HepG2 (cell line): ENCODE measurements around the gene KIF20A. TPM values are rescaled to one million over a fixed set of nuclear protein-coding genes. Genes with fewer than 3 reads are reported as not detected.

ENCODE experiments used
- ELK4 ChIP-seq: sonication (generic); formaldehyde crosslinking; IDR thresholded peaks from 2 replicates; pipeline ENCODE4 v1.9.0; 2021; ENCODE audit warnings: missing genetic modification reagents, borderline replicate concordance
- HOXD1 ChIP-seq: sonication (generic); formaldehyde crosslinking; IDR thresholded peaks from 2 replicates; pipeline ENCODE4 v1.5.0; 2020; ENCODE audit warnings: missing genetic modification reagents
- NFIB ChIP-seq: sonication (generic); formaldehyde crosslinking; IDR thresholded peaks from 2 replicates; pipeline ENCODE4 v1.9.0; 2021; ENCODE audit warnings: missing genetic modification reagents, mild to moderate bottlenecking, borderline replicate concordance
- SATB2 ChIP-seq: sonication (generic); formaldehyde crosslinking; IDR thresholded peaks from 2 replicates; pipeline ENCODE4 v1.5.0; 2020; ENCODE audit warnings: missing genetic modification reagents
- SIN3A ChIP-seq: IDR thresholded peaks from 2 replicates; pipeline ENCODE4 v1.6.1; 2011; ENCODE audit warnings: low read depth, mild to moderate bottlenecking, control low read depth, low read length, borderline replicate concordance
- ZFP62 ChIP-seq: sonication (generic); formaldehyde crosslinking; IDR thresholded peaks from 2 replicates; pipeline ENCODE4 v1.4.0; 2020; ENCODE audit warnings: missing genetic modification reagents
- ZKSCAN1 ChIP-seq: fragments of 150-350 bp; IDR thresholded peaks from 2 replicates; pipeline ENCODE4 v1.6.1; 2014; ENCODE audit warnings: low read length
- ZNF136 ChIP-seq: sonication (generic); formaldehyde crosslinking; IDR thresholded peaks from 2 replicates; pipeline ENCODE4 v1.8.1; 2022; ENCODE audit warnings: low read depth, mild to moderate bottlenecking, moderate library complexity, missing genetic modification reagents
- ZNF180 ChIP-seq: sonication (generic); formaldehyde crosslinking; IDR thresholded peaks from 2 replicates; pipeline ENCODE4 v1.4.0; 2020; ENCODE audit warnings: low read depth, missing genetic modification reagents, borderline replicate concordance
- ZNF276 ChIP-seq: sonication (generic); formaldehyde crosslinking; IDR thresholded peaks from 2 replicates; pipeline ENCODE4 v1.4.0; 2020; ENCODE audit warnings: mild to moderate bottlenecking, low read depth, missing genetic modification reagents
- ZNF800 ChIP-seq: sonication (generic); formaldehyde crosslinking; IDR thresholded peaks from 2 replicates; pipeline ENCODE4 v1.4.0; 2020; ENCODE audit warnings: missing genetic modification reagents
- ZNF839 ChIP-seq: sonication (generic); formaldehyde crosslinking; IDR thresholded peaks from 2 replicates; pipeline ENCODE4 v1.4.0; 2020; ENCODE audit warnings: missing genetic modification reagents, mild to moderate bottlenecking, borderline replicate concordance
- polyA plus RNA-seq, 8 experiments: library from polyadenylated mRNA; depleted of rRNA in 3 of 8; stranded (reverse) in 7 of 8; unstranded in 1 of 8; fragments of >200 nt; fragmentation: Illumina TruSeq in 4 of 8; extraction: Trizol in 4 of 8; gene quantifications; 2 replicates each; pipeline versions ENCODE4 v1.2.1 to v1.2.3, GENCODE V29; 2011 to 2016; ENCODE audit warnings: low read depth in 4 of 8, missing spikeins in 1 of 8, mixed read lengths in 1 of 8; ENCODE audit not compliant: insufficient read depth in 1 of 8
- total RNA-seq, 5 experiments: library from RNA; depleted of rRNA; stranded (reverse); fragments of >200 nt; fragmentation: Illumina TruSeq; extraction: Trizol; gene quantifications; 2 replicates each; pipeline ENCODE4 v1.2.3, GENCODE V29; 2016; ENCODE audit warnings: low read depth in 1 of 5
- TF ChIP-seq, protein P1 (sequence below): sonication (generic); formaldehyde crosslinking; IDR thresholded peaks from 2 replicates; pipeline ENCODE4 v1.4.0; 2020; ENCODE audit warnings: missing genetic modification reagents, mild to moderate bottlenecking, borderline replicate concordance
- TF ChIP-seq, protein P2 (sequence below), 2 experiments: IDR thresholded peaks; 2 replicates each; pipeline ENCODE4 v1.6.1; 2011 to 2012; ENCODE audit warnings: low read length in 2 of 2, borderline replicate concordance in 1 of 2, low read depth in 1 of 2, mild to moderate bottlenecking in 1 of 2, moderate library complexity in 1 of 2

Gene KIF20A
- total and polyA plus RNA-seq, 2 of the 13 experiments (the other 11 are each of a cell fraction or from before 2014, with no cell fraction given) = 17.1 to 66.8 TPM

DNA sequence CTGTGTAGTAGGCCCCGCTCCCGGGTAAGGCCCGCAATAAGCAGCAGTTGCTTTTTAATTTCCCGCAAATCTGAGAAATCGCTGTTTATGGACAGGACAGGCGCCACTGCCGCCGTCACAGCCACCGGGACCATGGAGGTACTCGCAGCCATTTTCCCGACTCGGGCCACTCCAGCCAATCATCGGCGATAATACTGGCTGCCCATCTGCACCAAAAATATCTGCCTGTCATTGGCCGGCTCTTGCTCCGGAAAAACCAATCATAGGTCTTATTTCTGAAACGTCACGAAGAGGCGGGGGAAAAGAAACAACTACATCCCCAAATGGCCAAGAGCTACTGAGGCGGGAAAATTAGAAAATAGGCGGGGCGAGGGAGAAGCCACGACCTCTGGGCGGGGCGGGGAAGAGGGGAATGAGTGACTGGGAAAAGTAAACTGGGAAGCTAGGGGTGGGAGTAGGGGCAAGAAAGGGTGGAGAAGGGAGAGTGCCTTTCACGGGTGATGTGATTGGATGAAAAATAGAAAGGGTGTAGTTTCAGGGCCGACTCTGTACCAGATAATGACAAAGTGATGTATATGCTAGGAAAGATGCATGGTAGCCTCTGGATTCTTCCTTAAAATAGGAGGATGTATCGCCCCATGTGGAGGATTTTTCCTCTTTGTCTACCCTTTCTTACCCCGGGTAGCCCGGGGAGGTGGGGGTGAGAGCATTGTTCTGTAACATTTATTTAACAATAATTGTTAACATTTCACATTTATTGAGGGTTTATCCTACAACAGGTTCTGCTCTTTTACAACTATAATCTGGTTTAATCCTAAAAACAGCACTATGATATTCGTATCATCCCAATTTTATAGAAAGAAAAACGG, 34.5 kb downstream of the KIF20A start, which contains the start of gene CDC23 (continued):
- TF ChIP-seq, protein P1, sequence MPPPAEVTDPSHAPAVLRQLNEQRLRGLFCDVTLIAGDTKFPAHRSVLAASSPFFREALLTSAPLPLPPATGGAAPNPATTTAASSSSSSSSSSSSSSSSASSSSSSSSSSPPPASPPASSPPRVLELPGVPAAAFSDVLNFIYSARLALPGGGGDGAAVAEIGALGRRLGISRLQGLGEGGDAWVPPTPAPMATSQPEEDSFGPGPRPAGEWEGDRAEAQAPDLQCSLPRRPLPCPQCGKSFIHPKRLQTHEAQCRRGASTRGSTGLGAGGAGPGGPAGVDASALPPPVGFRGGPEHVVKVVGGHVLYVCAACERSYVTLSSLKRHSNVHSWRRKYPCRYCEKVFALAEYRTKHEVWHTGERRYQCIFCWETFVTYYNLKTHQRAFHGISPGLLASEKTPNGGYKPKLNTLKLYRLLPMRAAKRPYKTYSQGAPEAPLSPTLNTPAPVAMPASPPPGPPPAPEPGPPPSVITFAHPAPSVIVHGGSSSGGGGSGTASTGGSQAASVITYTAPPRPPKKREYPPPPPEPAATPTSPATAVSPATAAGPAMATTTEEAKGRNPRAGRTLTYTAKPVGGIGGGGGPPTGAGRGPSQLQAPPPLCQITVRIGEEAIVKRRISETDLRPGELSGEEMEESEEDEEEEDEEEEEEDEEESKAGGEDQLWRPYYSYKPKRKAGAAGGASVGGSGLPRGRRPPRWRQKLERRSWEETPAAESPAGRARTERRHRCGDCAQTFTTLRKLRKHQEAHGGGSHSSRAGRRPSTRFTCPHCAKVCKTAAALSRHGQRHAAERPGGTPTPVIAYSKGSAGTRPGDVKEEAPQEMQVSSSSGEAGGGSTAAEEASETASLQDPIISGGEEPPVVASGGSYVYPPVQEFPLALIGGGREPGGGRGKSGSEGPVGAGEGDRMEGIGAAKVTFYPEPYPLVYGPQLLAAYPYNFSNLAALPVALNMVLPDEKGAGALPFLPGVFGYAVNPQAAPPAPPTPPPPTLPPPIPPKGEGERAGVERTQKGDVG (CRISPR knock-in tag) = 0 out of 2 replicates have a peak, but pooled peaks have one; percentile 66
- TF ChIP-seq ZNF136 (0 out of 2 replicates have a peak, but pooled peaks have one; percentile 28), ZKSCAN1 (no peak), ZNF839 (CRISPR knock-in tag) (peak; percentile 44; the same call in 1 of the 2 replicates), ZFP62 (CRISPR knock-in tag) (no peak), SATB2 (CRISPR knock-in tag) (no peak), HOXD1 (no peak), NFIB (CRISPR knock-in tag) (no peak), ZNF800 (CRISPR knock-in tag) (peak; percentile 37; the same call in 1 of the 2 replicates), ZNF276 (CRISPR knock-in tag) (no peak), SIN3A (peak; percentile 98), ZNF180 (CRISPR knock-in tag) (no peak), ELK4 (CRISPR knock-in tag) (no peak)
- TF ChIP-seq, protein P2, sequence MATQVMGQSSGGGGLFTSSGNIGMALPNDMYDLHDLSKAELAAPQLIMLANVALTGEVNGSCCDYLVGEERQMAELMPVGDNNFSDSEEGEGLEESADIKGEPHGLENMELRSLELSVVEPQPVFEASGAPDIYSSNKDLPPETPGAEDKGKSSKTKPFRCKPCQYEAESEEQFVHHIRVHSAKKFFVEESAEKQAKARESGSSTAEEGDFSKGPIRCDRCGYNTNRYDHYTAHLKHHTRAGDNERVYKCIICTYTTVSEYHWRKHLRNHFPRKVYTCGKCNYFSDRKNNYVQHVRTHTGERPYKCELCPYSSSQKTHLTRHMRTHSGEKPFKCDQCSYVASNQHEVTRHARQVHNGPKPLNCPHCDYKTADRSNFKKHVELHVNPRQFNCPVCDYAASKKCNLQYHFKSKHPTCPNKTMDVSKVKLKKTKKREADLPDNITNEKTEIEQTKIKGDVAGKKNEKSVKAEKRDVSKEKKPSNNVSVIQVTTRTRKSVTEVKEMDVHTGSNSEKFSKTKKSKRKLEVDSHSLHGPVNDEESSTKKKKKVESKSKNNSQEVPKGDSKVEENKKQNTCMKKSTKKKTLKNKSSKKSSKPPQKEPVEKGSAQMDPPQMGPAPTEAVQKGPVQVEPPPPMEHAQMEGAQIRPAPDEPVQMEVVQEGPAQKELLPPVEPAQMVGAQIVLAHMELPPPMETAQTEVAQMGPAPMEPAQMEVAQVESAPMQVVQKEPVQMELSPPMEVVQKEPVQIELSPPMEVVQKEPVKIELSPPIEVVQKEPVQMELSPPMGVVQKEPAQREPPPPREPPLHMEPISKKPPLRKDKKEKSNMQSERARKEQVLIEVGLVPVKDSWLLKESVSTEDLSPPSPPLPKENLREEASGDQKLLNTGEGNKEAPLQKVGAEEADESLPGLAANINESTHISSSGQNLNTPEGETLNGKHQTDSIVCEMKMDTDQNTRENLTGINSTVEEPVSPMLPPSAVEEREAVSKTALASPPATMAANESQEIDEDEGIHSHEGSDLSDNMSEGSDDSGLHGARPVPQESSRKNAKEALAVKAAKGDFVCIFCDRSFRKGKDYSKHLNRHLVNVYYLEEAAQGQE (IDR thresholded peaks at IDR 0.05; ENCODE audit: borderline replicate concordance in 1 of 2, low read depth in 1 of 2, low read length in 2 of 2) = peak in 1 of 2 experiments; percentile 58; a peak in 2 of 4 replicates
